ENCODE data around the gene ALPK1. TPM values are rescaled to one million over a fixed set of nuclear protein-coding genes. Genes with fewer than 3 reads are reported as not detected.

Gene ALPK1
- polyA plus RNA-seq, 1 donor from 2014 or later = 0.10 TPM

GRCh38 chr4:112357453-112357852 lies 60.3 kb downstream of the ALPK1 start (continued):
- no peak for TF ChIP-seq RAD21 (conservative IDR thresholded peaks at IDR 0.05)
- no peak for TF ChIP-seq POLR2AphosphoS5 (IDR thresholded peaks at IDR 0.05)

GRCh38 chr4:112357897-112358296 lies 60.7 kb downstream of the ALPK1 start:
- Histone ChIP-seq H3K9ac (ENCODE audit: low read length) (no peak overlapping the region), H3K79me2 (replicated peaks; ENCODE audit: insufficient read depth, low read length) (no peaks in the 10 kb centered on the region), H3F3A (ENCODE audit: insufficient read depth, low read length, poor library complexity, severe bottlenecking) (no peaks in the 10 kb centered on the region), H2AFZ (ENCODE audit: low read depth, low read length) (no peak overlapping the region), H3K4me2 (ENCODE audit: low read length) (no peak overlapping the region), H3K27ac (ENCODE audit: low read length) (no peak overlapping the region), H4K20me1 (ENCODE audit: insufficient read depth) (no peaks in the 10 kb centered on the region), H3K9me2 (ENCODE audit: insufficient read depth, low read length) (no peaks in the 10 kb centered on the region), H3K9me3 (ENCODE audit: low read length) (no peaks in the 10 kb centered on the region), H3K36me3 (ENCODE audit: insufficient read depth, low read length) (no peaks in the 10 kb centered on the region), H3K27me3 (ENCODE audit: insufficient read depth, low read depth, low read length) (no peaks in the 10 kb centered on the region), H3K4me3 (ENCODE audit: low read length) (no peak overlapping the region)
- no peak for TF ChIP-seq SMC3 (conservative IDR thresholded peaks at IDR 0.05; ENCODE audit: poor library complexity)

GRCh38 chr4:112358415-112358814 lies 61.2 kb downstream of the ALPK1 start:
- H2AFZ ChIP-seq (ENCODE audit: low read depth, low read length) = no peak overlapping the region
- no peak overlapping the region for H3K4me3 ChIP-seq (ENCODE audit: low read length)
- H3K79me2 ChIP-seq (replicated peaks; ENCODE audit: insufficient read depth, low read length) = no peaks in the 10 kb centered on the region
- no peak overlapping the region for H3K27ac ChIP-seq (ENCODE audit: low read length)
- no peak overlapping the region for H3K4me2 ChIP-seq (ENCODE audit: low read length)
- H3K27me3 ChIP-seq (ENCODE audit: insufficient read depth, low read depth, low read length) = no peaks in the 10 kb centered on the region
- no peaks in the 10 kb centered on the region for H4K20me1 ChIP-seq (ENCODE audit: insufficient read depth)
- H3F3A ChIP-seq (ENCODE audit: insufficient read depth, low read length, poor library complexity, severe bottlenecking) = no peaks in the 10 kb centered on the region
- TF ChIP-seq REST (IDR thresholded peaks at IDR 0.05; ENCODE audit: borderline replicate concordance) = no peak
- no peaks in the 10 kb centered on the region for H3K36me3 ChIP-seq (ENCODE audit: insufficient read depth, low read length)
- H3K9me3 ChIP-seq (ENCODE audit: low read length) = no peaks in the 10 kb centered on the region
- no peaks in the 10 kb centered on the region for H3K9me2 ChIP-seq (ENCODE audit: insufficient read depth, low read length)
- no peak overlapping the region for H3K9ac ChIP-seq (ENCODE audit: low read length)

GRCh38 chr4:112358952-112359749 lies 62.0 kb downstream of the ALPK1 start:
- Histone ChIP-seq H3K9ac (ENCODE audit: low read length) (no peak overlapping the region), H2AFZ (ENCODE audit: low read depth, low read length) (no peak overlapping the region), H3K4me2 (ENCODE audit: low read length) (no peak overlapping the region), H3K9me3 (ENCODE audit: low read length) (no peaks in the 10 kb centered on the region), H3K27me3 (ENCODE audit: insufficient read depth, low read depth, low read length) (no peaks in the 10 kb centered on the region), H3F3A (ENCODE audit: insufficient read depth, low read length, poor library complexity, severe bottlenecking) (no peaks in the 10 kb centered on the region), H3K36me3 (ENCODE audit: insufficient read depth, low read length) (no peaks in the 10 kb centered on the region), H3K79me2 (replicated peaks; ENCODE audit: insufficient read depth, low read length) (no peaks in the 10 kb centered on the region), H4K20me1 (ENCODE audit: insufficient read depth) (no peaks in the 10 kb centered on the region), H3K9me2 (ENCODE audit: insufficient read depth, low read length) (no peaks in the 10 kb centered on the region), H3K27ac (ENCODE audit: low read length) (no peak overlapping the region), H3K4me3 (ENCODE audit: low read length) (no peak overlapping the region)
- TF ChIP-seq EP300 (conservative IDR thresholded peaks at IDR 0.05; ENCODE audit: poor library complexity, severe bottlenecking) (no peak), MXI1 (conservative IDR thresholded peaks at IDR 0.05; ENCODE audit: poor library complexity, severe bottlenecking) (no peak), RAD21 (conservative IDR thresholded peaks at IDR 0.05) (no peak), TAF1 (IDR thresholded peaks at IDR 0.05; ENCODE audit: low read depth) (no peak)

All from neural cell (in vitro differentiated cells).